Endothelial cell (in vitro differentiated cells): Measurements from ENCODE around the gene EVI5L. TPM values are rescaled to one million over a fixed set of nuclear protein-coding genes. Genes with fewer than 3 reads are reported as not detected.

ENCODE experiments used
- DNase-seq: peaks from one replicate; pipeline ENCODE4 v3.0.0; 2021; ENCODE audit warnings: low spot score
- H3K27ac Mint-ChIP-seq: one replicate; pipeline ENCODE4 v1.8.0; 2021; ENCODE audit warnings: mixed read lengths, inconsistent platforms; ENCODE audit not compliant: unreplicated experiment
- H3K27me3 Mint-ChIP-seq: one replicate; pipeline ENCODE4 v1.8.0; 2021; ENCODE audit warnings: mild to moderate bottlenecking, moderate library complexity, mixed read lengths, inconsistent platforms; ENCODE audit not compliant: unreplicated experiment
- H3K36me3 Mint-ChIP-seq: one replicate; pipeline ENCODE4 v1.8.0; 2021; ENCODE audit warnings: mild to moderate bottlenecking, low read depth, mixed read lengths, inconsistent platforms; ENCODE audit not compliant: unreplicated experiment
- H3K4me1 Mint-ChIP-seq: one replicate; pipeline ENCODE4 v1.8.0; 2021; ENCODE audit warnings: mild to moderate bottlenecking, mixed read lengths, inconsistent platforms; ENCODE audit not compliant: unreplicated experiment
- H3K4me3 Mint-ChIP-seq: one replicate; pipeline ENCODE4 v1.8.0; 2021; ENCODE audit warnings: mild to moderate bottlenecking, mixed read lengths, inconsistent platforms; ENCODE audit not compliant: unreplicated experiment
- H3K9me3 Mint-ChIP-seq: one replicate; pipeline ENCODE4 v1.8.0; 2021; ENCODE audit warnings: mixed read lengths, inconsistent platforms; ENCODE audit not compliant: unreplicated experiment
- CTCF ChIP-seq: fragments of 200-600 bp; sonication (generic); IDR thresholded peaks from one replicate; pipeline ENCODE4 v1.5.0; 2021; ENCODE audit warnings: antibody characterized with exemption; ENCODE audit not compliant: unreplicated experiment
- total RNA-seq: library from RNA; stranded (reverse); fragmentation: NEBNext Ultra II Directional; extraction: Animal tissue kit (Norgen Biotek cat#: 25700); gene quantifications from one replicate; pipeline ENCODE4 v1.2.1, GENCODE V29; 2021; ENCODE audit not compliant: unreplicated experiment

EVI5L gene
- total RNA-seq, 1 donor from 2014 or later = 20.4 TPM

- Mint-ChIP-seq H3K4me3 (peak overlapping the region; percentile 83), H3K27me3 (peaks cover 19% of the 10 kb centered on the region), H3K4me1 (no peaks in the 10 kb centered on the region)
Observed at GRCh38 chr19:7873304-7874075, 43.5 kb downstream of the EVI5L start.

GRCh38 chr19:7874076-7874896 lies 44.3 kb downstream of the EVI5L start, which contains the start of gene PRR36:
PRR36 (minus strand) TSS chr19:7874390; CDS start chr19:7873689, 701 bp downstream.
- no peaks in the 10 kb centered on the region for H3K9me3 Mint-ChIP-seq
- peak; percentile 63 for DNase-seq
- TF ChIP-seq CTCF = no peak
- H3K27me3 Mint-ChIP-seq = peaks cover 17% of the 10 kb centered on the region
- H3K27ac Mint-ChIP-seq = no peak within 1 kb of the TSS
- H3K4me1 Mint-ChIP-seq = no peaks in the 10 kb centered on the region
- H3K36me3 Mint-ChIP-seq = no peaks in the 10 kb centered on the region
- H3K4me3 Mint-ChIP-seq = peak within 1 kb of the TSS; percentile 83

More at GRCh38 chr19:7873304-7874075, 43.5 kb downstream of the EVI5L start:
- DNase-seq = no peak
- Mint-ChIP-seq H3K27ac (no peak overlapping the region), H3K9me3 (no peaks in the 10 kb centered on the region), H3K36me3 (no peaks in the 10 kb centered on the region)
- TF ChIP-seq CTCF = no peak

DNA sequence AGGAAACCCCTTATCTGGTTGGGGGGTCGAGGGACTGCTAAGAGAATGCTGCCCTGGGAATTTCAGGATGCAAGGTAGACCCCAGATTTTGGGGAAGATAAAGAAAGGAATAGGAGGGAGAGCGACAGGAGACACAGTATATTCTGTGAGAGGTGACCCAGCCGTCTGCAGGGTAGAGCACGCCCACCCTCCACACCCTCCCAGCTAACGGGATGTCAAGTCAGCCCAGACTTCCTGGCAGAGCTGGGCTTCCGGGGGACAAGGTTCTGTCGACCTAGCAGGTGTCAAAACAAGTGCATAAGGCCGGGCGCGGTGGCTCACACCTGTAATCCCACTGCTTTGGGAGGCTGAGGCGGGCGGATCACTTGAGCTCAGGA lies 44.9 kb downstream of the EVI5L start:
- Mint-ChIP-seq H3K36me3 (no peaks in the 10 kb centered on the region), H3K27ac (no peak overlapping the region), H3K4me1 (no peaks in the 10 kb centered on the region), H3K27me3 (peaks cover 17% of the 10 kb centered on the region), H3K9me3 (no peaks in the 10 kb centered on the region), H3K4me3 (peak overlapping the region; percentile 67)
- no peak for TF ChIP-seq CTCF
- DNase-seq = no peak

- peaks cover 7% of the 10 kb centered on the region for H3K27me3 Mint-ChIP-seq
- H3K9me3 Mint-ChIP-seq = no peaks in the 10 kb centered on the region
- H3K36me3 Mint-ChIP-seq = no peaks in the 10 kb centered on the region
- H3K4me3 Mint-ChIP-seq = no peak overlapping the region
- TF ChIP-seq CTCF = no peak
- H3K4me1 Mint-ChIP-seq = no peaks in the 10 kb centered on the region
- no peak for DNase-seq
- no peak overlapping the region for H3K27ac Mint-ChIP-seq
Observed at GRCh38 chr19:7877249-7877836, 47.3 kb downstream of the EVI5L start.
